Tibial artery (tissue), 4 donors: ENCODE measurements around the gene MEF2D.

ENCODE experiments used
- DNase-seq, 2 donors: peaks; one replicate each; pipeline ENCODE4 v3.0.0-alpha.2; 2019
- H3K27ac ChIP-seq, 2 donors: fragments of 200-600 bp; sonication (generic) in 1 of 2; 1 replicate in 1 of 2; 2 replicates in 1 of 2; pipeline ENCODE4 v1.5.1; 2018 to 2019; ENCODE audit warnings: mild to moderate bottlenecking in 1 of 2
- H3K27me3 ChIP-seq, 2 donors: fragments of 200-600 bp; sonication (generic) in 1 of 2; one replicate each; pipeline versions ENCODE4 v1.5.1 to v1.6.0; 2016 to 2019
- H3K36me3 ChIP-seq, 3 donors: fragments of 200-600 bp; sonication (generic) in 2 of 3; one replicate each; pipeline ENCODE4 v1.5.1; 2016 to 2019; ENCODE audit warnings: mild to moderate bottlenecking in 2 of 3
- H3K4me1 ChIP-seq, 4 donors: fragments of 200-600 bp; sonication (generic) in 2 of 4; 1 replicate in 3 of 4; 2 replicates in 1 of 4; pipeline ENCODE4 v1.5.1; 2016 to 2019
- H3K4me3 ChIP-seq, 2 donors: fragments of 200-600 bp; sonication (generic) in 1 of 2; 1 replicate in 1 of 2; 2 replicates in 1 of 2; pipeline ENCODE4 v1.5.1; 2018 to 2019; ENCODE audit warnings: mild to moderate bottlenecking in 2 of 2
- H3K9me3 ChIP-seq, 3 donors: fragments of 200-600 bp; sonication (generic) in 1 of 3; one replicate each; pipeline ENCODE4 v1.5.1; 2016 to 2019
- CTCF ChIP-seq, 2 experiments: fragments of 200-600 bp in 1 of 2; fragments of 450-650 bp in 1 of 2; IDR thresholded peaks; one replicate each; pipeline ENCODE4 v1.5.1; 2017 to 2019; ENCODE audit warnings: antibody characterized with exemption in 2 of 2, mild to moderate bottlenecking in 1 of 2, moderate library complexity in 1 of 2
- intact Hi-C: fragments of 100-400 bp; cut with DNase I; formaldehyde crosslinking; loops from one replicate; pipeline ENCODE4 v1.15.0; 2023; ENCODE audit warnings: low total_unique reads

Gene MEF2D

DNA sequence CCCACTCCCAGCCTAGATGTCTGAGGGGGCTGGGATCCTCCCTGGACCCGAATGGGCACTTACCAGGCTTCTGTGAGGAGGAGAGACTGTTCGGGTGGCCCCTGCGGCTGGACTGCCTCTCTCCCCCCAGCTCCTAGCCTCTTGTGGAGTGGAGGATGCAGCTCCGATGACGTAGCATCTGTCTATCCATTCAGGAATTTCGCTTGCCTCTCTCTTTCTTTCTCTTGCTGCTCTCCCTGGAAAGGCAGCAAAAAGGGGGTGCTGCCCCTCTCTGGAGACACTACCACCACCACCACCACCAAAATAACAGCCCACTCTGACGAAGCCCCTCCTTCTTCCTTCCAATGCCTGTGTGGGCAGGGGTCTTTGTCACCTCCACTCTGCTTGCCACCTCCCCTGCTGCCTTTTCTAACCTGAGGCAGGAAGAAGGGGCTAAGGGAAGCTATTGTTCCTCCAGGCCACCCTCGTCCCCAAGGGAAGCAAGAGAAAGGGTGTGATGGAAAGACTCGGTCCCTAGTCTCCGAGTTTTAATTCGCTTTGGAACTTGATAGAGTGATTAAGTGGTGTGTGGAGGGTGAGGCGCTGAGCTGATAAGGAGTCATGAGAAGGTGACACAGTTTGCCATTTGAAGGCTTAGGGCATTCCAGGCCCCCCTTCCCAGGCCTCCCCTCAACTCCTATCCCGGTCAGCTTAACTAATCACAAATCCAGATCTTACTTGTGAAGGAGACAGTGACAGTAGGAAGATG is 71.1 kb downstream of the MEF2D start:
- no peak for TF ChIP-seq CTCF (IDR thresholded peaks at IDR 0.05)
- no peak for DNase-seq
- Histone ChIP-seq H3K4me3 (no peak overlapping the region), H3K36me3 (no peaks in the 10 kb centered on the region), H3K27me3 (peaks cover 0 to 98% of the 10 kb centered on the region in 2 donors), H3K9me3 (no peaks in the 10 kb centered on the region), H3K27ac (no peak overlapping the region), H3K4me1 (no peaks in the 10 kb centered on the region)
- intact Hi-C loops, result no loop called here

DNA sequence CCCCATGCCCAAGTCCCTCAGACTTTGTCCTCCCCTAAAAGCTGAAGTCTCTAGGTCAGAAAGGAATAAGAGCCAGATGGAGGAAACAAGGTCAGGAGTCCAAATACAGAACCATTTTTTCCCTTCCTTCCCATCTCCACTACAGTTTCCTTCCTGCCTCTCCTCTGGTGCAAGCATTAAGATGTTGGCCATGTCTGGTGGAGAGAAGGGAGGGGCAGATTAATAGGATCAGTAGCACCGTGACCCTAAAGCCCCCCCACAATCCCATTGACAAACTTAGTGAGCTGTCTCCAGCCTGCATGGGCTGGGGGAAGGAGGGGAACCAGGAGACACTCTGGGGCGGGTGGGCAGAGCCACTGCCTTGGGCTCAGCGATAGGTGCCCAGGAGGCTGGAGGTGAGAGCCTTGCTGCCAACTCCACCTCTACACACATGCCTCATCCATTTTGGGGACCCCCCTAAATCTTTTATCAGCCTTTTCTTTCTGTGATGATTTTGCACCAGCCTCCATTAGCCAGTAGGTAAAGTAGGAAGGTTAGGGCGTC is 71.8 kb downstream of the MEF2D start:
- intact Hi-C loops, result no loop called here
- no peaks in the 10 kb centered on the region for H3K4me1 ChIP-seq
- peaks cover 0 to 98% of the 10 kb centered on the region in 2 donors for H3K27me3 ChIP-seq
- H3K9me3 ChIP-seq, result no peaks in the 10 kb centered on the region
- TF ChIP-seq CTCF (IDR thresholded peaks at IDR 0.05), result no peak
- no peaks in the 10 kb centered on the region for H3K36me3 ChIP-seq
- DNase-seq, result no peak
- H3K27ac ChIP-seq, result no peak overlapping the region
- no peak overlapping the region for H3K4me3 ChIP-seq

GRCh38 chr1:156427957-156428356 is 72.6 kb downstream of the MEF2D start:
- H3K4me3 ChIP-seq, result no peak overlapping the region
- H3K27ac ChIP-seq, result no peak overlapping the region
- H3K4me1 ChIP-seq, result no peaks in the 10 kb centered on the region
- H3K9me3 ChIP-seq, result no peaks in the 10 kb centered on the region
- peaks cover 0 to 97% of the 10 kb centered on the region in 2 donors for H3K27me3 ChIP-seq
- TF ChIP-seq CTCF (IDR thresholded peaks at IDR 0.05), result no peak
- no peaks in the 10 kb centered on the region for H3K36me3 ChIP-seq
- intact Hi-C loops, result no loop called here
- no peak for DNase-seq

- Histone ChIP-seq H3K27ac (no peak overlapping the region), H3K9me3 (no peaks in the 10 kb centered on the region), H3K36me3 (no peaks in the 10 kb centered on the region), H3K4me1 (peaks cover 0 to 12% (median 10%) of the 10 kb centered on the region in 4 donors), H3K27me3 (peaks cover 3 to 97% of the 10 kb centered on the region in 2 donors), H3K4me3 (no peak overlapping the region)
- DNase-seq, result no peak
- intact Hi-C loops, result no loop called here
- no peak for TF ChIP-seq CTCF (IDR thresholded peaks at IDR 0.05)
Observed at GRCh38 chr1:156425943-156426342, 74.6 kb downstream of the MEF2D start.

DNA sequence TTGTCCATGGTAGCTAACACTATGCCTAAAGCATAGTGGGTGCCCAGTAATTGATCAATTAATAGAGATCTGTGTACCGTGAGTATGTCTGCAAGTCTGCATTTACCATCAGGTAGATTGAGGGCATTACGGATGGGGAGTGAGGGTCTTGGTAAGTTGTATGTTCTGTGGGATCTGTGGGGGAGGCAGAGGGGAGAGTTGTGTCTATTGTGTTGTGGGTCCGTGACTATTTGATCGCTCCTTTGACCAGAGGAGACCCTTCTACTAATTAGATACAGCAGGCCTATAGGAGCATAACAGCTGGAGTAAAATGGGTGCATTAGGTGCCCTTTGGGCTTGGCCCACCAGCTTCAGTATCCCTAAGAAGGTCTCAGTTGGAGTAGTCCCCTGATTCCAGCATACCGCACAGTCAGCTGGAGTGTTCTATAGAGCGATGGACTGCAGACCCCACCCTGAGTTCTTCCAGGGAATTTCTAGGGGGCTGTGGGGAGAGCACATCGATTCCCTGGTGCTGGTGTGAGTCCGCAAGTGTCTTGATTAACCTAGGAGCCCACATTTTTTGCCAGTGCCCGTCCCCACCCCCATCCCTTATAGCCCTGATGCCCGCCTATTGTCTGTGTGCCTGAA is 75.7 kb downstream of the MEF2D start:
- H3K27ac ChIP-seq, result no peak overlapping the region
- no peak for DNase-seq
- H3K9me3 ChIP-seq, result no peaks in the 10 kb centered on the region
- H3K4me3 ChIP-seq, result no peak overlapping the region
- H3K27me3 ChIP-seq, result peaks cover 11 to 97% of the 10 kb centered on the region in 2 donors
- H3K36me3 ChIP-seq, result no peaks in the 10 kb centered on the region
- TF ChIP-seq CTCF (IDR thresholded peaks at IDR 0.05), result no peak
- intact Hi-C loops, result no loop called here
- H3K4me1 ChIP-seq, result peaks cover 0 to 22% (median 20%) of the 10 kb centered on the region in 4 donors
